ENCODE results near the gene SLC19A2.
"Not testable (repeated sequence)": the region's sequence is repeated elsewhere in the genome, so short reads cannot be mapped to it uniquely, and the experiment has no call there.

SLC19A2 gene

GRCh38 chr1:169509354-169509753 lies 23.6 kb upstream of the SLC19A2 start:
- DNase-seq (ENCODE audit: low read depth), result no peak

- DNase-seq (ENCODE audit: low read depth), result no peak
Observed at GRCh38 chr1:169508432-169509338, 22.9 kb upstream of the SLC19A2 start.

DNA sequence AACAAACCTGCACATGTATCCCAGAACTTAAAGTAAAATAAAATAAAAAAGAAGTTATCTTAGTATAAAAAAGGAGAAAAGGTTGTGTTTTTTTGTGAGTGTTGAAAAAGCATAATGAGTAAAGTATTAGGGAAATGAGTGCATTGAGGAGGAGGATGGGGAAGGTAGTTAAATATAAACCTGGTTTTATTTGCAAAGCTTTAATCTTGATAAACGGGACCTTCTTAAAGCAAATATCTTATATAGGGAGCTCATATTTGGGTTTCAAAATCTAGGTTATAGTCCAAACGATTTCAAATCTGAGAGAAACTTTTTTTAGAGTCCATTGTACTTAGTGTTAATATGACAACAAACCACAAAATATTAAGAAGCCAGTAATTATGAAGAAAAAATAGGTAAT lies 21.7 kb upstream of the SLC19A2 start:
- DNase-seq (ENCODE audit: low read depth), result no peak

- not testable (repeated sequence) for DNase-seq (ENCODE audit: low read depth)
Observed at GRCh38 chr1:169503601-169504000, 17.9 kb upstream of the SLC19A2 start.

GRCh38 chr1:169499807-169500206 lies 14.1 kb upstream of the SLC19A2 start:
- no peak for DNase-seq (ENCODE audit: low read depth)

DNA sequence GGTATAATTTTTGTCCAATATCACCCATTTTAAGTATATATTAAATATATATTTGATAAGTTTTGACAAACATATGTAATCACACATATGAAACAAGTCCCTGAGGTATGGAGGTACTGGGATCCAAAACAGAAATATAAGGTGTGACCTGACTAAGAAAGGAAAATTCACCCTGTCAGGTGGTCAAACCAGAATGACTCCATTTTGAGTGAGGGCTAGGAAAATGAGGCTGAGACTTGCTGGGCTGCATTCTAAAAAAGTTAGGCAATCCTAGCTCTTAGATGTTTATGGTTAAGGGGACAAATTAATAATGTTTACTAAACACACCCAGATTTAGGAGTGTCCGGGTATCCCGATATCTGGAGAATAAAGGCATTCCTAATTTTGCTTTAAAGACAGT lies 11.6 kb upstream of the SLC19A2 start:
- DNase-seq (ENCODE audit: low read depth), result no peak

DNA sequence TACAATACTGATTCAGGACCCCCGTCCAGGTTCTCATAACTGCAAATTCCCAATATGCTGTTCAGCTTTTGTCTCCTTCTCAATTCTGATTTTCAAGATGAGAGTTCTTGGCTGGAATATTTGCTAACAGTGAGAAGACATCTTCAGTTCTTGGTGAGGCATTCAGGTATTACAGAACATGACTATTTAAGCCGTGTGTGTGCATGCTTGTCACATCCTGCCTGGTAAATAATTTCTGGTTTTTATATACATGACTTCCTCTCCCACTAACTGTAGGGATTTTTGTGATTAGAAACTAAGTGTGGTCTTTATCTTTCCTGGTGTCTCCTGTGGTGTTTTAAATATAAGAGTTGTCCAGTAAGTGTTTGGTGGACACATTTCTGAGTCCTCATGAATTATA lies 10.2 kb upstream of the SLC19A2 start:
- DNase-seq (ENCODE audit: low read depth), result no peak

GRCh38 chr1:169495046-169495775 lies 9.5 kb upstream of the SLC19A2 start:
- DNase-seq (ENCODE audit: low read depth), result no peak

- no peak for DNase-seq (ENCODE audit: low read depth)
Observed at GRCh38 chr1:169494343-169494742, 8.6 kb upstream of the SLC19A2 start.

DNA sequence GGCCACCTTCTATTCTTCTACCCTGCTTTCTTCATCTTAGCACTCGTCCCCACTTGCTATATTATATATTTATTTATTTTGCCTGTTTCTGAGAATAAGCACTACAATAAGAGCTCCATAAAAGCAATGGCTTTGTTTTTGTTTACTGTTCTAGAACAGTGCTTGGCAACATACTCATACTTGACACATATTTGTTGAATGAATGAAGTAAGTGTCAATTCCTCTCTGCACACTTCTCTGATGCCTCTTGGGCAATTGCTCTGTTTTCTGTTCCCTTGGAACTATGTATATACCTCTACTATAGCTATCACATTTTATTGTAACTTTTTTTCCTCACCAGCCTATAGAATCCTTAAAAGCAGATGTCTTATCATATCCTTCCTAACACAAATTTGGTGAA lies 7.5 kb upstream of the SLC19A2 start:
- no peak for DNase-seq (ENCODE audit: low read depth)

DNA sequence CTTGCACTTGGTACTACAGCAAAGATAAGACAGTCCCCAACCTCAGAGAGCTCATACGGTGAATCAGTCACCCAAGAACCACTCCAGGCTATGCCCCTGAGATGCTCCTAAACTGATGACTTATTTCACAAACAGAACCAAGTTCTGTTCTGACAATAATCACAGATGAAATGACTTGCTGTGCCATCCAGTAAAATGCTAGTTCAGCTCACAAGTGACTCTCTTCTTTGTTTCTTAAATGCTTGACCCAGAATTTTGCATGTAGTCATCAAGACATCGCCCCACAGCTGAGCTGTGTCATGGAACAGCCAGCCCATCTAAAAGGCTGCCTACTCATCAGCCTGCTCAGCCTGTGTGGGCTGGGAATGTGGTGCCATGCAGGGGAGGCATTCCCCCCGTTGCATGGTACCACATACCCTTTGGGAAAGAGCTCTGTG lies 6.1 kb upstream of the SLC19A2 start:
- peak; percentile 7 for DNase-seq (ENCODE audit: low read depth)

DNA sequence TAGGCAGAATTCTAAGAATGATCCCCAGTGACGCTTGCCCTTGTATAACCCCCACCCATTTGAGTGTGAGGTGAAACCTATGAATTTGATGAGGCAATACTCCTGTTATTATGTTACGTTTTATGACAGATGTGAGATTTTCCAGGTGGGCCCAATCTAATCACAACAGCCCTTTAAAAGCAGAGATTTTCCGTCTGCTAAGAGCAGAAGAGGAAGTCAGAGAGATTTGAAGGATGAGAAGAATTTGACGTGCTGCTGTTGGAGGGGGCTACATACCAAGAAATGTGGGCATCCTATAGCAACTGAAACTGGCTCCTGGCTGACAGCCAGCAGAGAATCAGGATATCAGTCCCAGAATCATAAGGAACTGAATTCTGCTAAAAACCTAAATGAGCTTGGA lies 2.4 kb upstream of the SLC19A2 start:
- DNase-seq (ENCODE audit: low read depth), result no peak

DNA sequence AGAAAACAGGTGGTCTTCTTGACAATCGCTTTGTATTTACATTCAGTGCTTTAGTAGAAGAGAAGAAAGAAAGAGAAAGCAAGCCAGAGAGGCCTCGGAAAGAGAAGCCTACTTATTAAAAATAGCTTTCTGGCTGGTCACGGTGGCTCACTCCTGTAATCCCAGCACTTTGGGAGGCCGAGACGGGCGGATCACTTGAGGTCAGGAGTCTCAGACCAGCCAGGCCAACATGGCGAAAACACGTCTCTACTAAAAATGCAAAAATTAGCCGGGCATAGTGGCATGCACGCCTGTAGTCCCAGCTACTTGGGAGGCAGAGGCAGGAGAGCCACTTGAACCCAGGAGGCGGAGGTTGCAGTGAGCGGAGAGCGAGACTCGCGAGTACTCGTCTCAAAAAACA lies 1.8 kb upstream of the SLC19A2 start:
- DNase-seq (ENCODE audit: low read depth), result no peak

DNA sequence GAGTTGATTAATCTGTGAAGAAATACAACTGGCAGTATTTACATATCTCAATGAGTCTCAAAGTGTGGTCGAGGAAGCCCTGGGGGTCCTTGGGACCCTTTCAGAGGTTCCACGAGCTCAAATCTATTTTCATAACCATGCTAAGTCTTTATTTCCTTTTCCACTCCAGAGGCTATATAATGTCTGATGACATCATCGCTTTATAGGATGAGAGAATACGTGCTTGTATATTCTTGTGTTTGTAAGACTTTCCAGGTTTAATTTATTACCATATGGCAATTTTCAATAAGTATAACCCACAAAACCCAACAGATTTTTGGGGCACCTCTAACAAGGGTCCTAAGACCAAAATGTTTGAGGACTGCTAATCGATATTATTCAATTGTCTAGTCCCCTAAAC lies 1.4 kb upstream of the SLC19A2 start:
- DNase-seq (ENCODE audit: low read depth), result no peak

- no peak for DNase-seq (ENCODE audit: low read depth)
Observed at GRCh38 chr1:169486281-169487051, 722 bp upstream of the SLC19A2 start.

- DNase-seq (ENCODE audit: low read depth), result peak; percentile 23
Observed at GRCh38 chr1:169484683-169485430, 887 bp downstream of the SLC19A2 start.

- no peak for DNase-seq (ENCODE audit: low read depth)
Observed at GRCh38 chr1:169484101-169484500, 1.6 kb downstream of the SLC19A2 start.

DNA sequence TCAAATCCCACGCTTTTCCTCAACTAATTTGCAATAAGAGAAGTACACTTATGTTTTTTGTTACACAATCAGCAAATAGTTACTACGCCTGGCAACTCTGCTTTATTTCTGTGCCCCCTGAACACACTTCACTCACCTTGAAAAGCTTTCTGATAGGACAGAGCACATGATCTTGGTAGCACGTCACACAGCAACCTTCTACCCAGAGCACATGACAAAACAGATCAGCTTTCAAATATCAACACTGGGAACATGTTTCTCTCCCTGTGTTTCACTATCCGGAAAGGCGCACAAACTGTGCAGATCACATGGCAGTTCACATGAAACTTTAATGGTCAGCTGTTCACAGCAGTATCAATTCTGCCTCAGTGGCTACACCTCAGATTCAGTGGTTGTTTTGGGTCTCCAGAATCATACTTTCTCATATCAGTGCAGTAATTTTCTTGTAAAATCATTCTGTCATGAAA lies 2.2 kb downstream of the SLC19A2 start:
- DNase-seq (ENCODE audit: low read depth), result no peak

DNA sequence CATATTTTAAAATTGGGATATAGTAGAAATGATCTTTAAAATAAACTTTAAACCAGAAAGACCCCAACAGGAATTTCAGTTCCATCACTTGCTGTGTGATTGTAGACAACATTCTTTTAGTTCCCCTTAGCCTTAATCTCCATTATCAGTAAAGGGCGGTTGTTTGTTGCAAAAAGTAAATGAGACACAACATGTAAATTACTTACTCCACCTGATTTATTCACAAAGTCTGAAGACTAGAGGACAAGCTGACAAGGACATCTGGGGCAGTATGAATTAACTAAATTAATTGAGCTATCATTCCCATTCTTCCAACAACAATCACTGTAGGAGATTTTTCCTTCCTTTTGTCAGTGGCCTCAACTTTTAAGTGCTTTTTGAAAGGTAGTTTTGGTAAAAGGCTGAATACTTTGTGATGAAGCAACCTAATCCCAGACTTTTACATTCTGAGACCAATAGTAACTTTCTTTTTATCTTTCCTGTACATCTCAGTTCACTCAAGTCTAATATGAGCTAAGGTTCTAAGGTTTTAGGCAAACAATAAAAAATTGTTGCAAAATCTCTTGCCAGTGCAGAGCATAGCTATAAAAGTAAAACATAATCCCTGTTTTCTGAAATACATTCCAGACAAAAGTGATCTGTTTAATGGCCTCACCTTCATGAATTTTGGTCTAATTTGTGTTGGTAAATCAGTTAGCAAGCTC lies 6.2 kb downstream of the SLC19A2 start:
- DNase-seq (ENCODE audit: low read depth), result no peak

DNA sequence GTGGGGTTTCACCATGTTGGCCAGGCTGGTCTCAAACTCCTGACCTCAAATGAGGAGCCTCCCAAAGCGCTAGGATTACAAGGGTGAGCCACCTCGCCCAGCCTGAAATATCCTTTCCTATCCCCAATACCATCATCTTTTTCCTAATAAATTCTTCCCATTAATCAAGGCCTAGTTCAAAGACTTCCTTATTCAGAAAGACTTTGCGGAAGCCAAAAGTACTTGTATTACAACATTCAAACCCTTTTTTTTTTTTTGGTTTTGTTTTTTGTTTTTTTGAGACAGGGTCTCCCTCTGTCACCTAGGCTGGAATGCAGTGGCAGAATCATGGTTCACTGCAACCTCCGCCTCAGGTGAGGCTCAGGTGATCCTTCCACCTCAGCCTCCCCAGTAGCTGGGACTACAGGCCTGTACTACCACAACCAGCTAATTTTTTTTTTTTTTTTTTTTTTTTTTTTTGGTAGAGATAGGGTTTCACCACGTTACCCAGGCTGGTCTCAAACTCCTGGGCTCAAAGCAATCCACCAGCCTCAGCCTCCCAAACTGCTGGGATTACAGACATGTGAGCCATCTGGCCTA lies 7.6 kb downstream of the SLC19A2 start:
- no peak for DNase-seq (ENCODE audit: low read depth)

Data from activated T-cell treated with anti-CD3 and anti-CD28 coated beads for 24 hours (primary cell).